Gastrocnemius medialis (tissue), 4 donors: Measurements from ENCODE around the gene NEMF. TPM values are rescaled to one million over a fixed set of nuclear protein-coding genes. Genes with fewer than 3 reads are reported as not detected.
A peak's percentile ranks its signal among the peaks of the same experiment; 100 is the strongest.

Experiments used
- ATAC-seq, 2 donors: fragments of 150-250 bp; one replicate each; pipeline ENCODE4 v1.9.1; 2016
- DNase-seq, 2 donors: peaks; one replicate each; pipeline ENCODE4 v3.0.0-alpha.2; 2019
- H3K27ac ChIP-seq, 4 donors: fragments of 200-600 bp; sonication (generic); 1 replicate in 1 of 4; 2 replicates in 3 of 4; pipeline ENCODE4 v1.5.1; 2016 to 2018; ENCODE audit warnings: mild to moderate bottlenecking in 2 of 4, moderate library complexity in 1 of 4
- H3K27me3 ChIP-seq, 3 donors: fragments of 200-600 bp; sonication (generic) in 2 of 3; 1 replicate in 1 of 3; 2 replicates in 2 of 3; pipeline versions ENCODE4 v1.5.1 to v1.6.0; 2016 to 2019; ENCODE audit warnings: mild to moderate bottlenecking in 1 of 3, moderate library complexity in 1 of 3
- H3K36me3 ChIP-seq, 2 donors: fragments of 200-600 bp; sonication (generic) in 1 of 2; one replicate each; pipeline ENCODE4 v1.5.1; 2017 to 2018
- H3K4me1 ChIP-seq, 2 donors: fragments of 200-600 bp; sonication (generic) in 1 of 2; one replicate each; pipeline ENCODE4 v1.5.1; 2016 to 2017; ENCODE audit warnings: mild to moderate bottlenecking in 2 of 2
- H3K4me3 ChIP-seq, 4 donors: fragments of 200-600 bp; sonication (generic) in 3 of 4; 1 replicate in 1 of 4; 2 replicates in 3 of 4; pipeline ENCODE4 v1.5.1; 2016 to 2019; ENCODE audit warnings: mild to moderate bottlenecking in 2 of 4
- H3K9me3 ChIP-seq, 3 donors: fragments of 200-600 bp; sonication (generic) in 2 of 3; 1 replicate in 1 of 3; 2 replicates in 2 of 3; pipeline ENCODE4 v1.5.1; 2016 to 2019
- POLR2A ChIP-seq, 2 donors: fragments of 450-650 bp; IDR thresholded peaks; one replicate each; pipeline ENCODE4 v1.6.1; 2017; ENCODE audit warnings: antibody characterized with exemption in 2 of 2, mild to moderate bottlenecking in 2 of 2, moderate library complexity in 2 of 2
- in situ Hi-C, 4 donors: fragments of 200-750 bp; cut with MboI; loops; one replicate each; pipeline versions ENCODE4 v1.15.0 to v1.8.0; 2017; ENCODE audit warnings: low sequenced_read_pairs in 4 of 4
- intact Hi-C: fragments of 100-400 bp; cut with DNase I; formaldehyde crosslinking; loops from one replicate; pipeline ENCODE4 v1.15.1; 2023; ENCODE audit warnings: low total_unique reads
- total RNA-seq, 4 donors: library from RNA; depleted of rRNA; stranded (reverse); fragments of >200 nt; gene quantifications; one replicate each; pipeline versions ENCODE4 v1.1.0 to v1.2.3, GENCODE V29; 2016
- TF ChIP-seq, protein P1 (sequence below), 5 experiments: fragments of 450-650 bp in 3 of 5; fragments of 200-600 bp in 2 of 5; sonication (generic) in 2 of 5; IDR thresholded peaks in 4 of 5; conservative IDR thresholded peaks in 1 of 5; 1 replicate in 4 of 5; 2 replicates in 1 of 5; pipeline ENCODE4 v1.5.1; 2016 to 2019; ENCODE audit warnings: antibody characterized with exemption in 5 of 5, mild to moderate bottlenecking in 3 of 5, moderate library complexity in 3 of 5

NEMF gene
- total RNA-seq, 4 donors from 2014 or later: 56.5 to 71.1 (median 65.2) TPM

DNA sequence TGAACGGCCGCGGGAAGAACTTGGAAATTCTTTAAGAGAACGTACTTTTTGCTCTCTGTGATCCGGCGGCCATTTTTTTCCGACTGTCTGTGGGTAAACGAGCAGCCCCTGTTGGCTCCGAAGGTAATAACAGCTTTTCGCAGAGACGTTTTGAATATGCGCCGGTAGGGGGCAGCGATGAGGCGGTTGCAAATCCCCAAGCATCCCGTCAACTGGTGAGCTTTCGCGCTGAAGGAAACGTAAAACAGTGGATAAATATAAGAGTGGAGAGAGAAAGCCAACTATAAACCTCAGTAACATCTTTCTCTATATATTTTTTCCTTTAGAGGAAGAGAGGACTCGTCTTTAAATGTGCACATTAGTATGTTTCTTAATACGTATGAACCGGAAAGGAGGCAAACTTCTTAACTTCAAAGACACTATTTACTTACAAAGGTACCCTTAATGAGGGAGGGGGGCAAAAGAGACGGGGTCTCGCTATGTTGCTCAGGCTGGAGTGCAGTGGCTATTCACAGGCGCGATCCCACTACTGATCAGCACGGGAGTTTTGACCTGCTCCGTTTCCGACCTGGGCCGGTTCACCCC, 9.6 kb upstream of the NEMF start:
- intact Hi-C loops: loop anchor here (2.0 to 10.0 kb wide), 5 partner anchors 139 to 913 kb away; partner anchors contain the start of genes DMAC2L, L2HGDH, MAP4K5 and SOS2
- ATAC-seq: peak; percentile 50 to 51

GRCh38 chr14:49861699-49862088, 9.1 kb upstream of the NEMF start:
- no peaks in the 10 kb centered on the region for H3K36me3 ChIP-seq
- in situ Hi-C loops: loop anchor here in 3 of 4 donors (10.0 to 25.0 kb wide), 5 partner anchors 143 to 676 kb away; partner anchors contain the start of genes MAP4K5 (in 2 of the 3), SOS2 (in 1 of the 3) and VCPKMT (in 1 of the 3)
- H3K4me3 ChIP-seq: peak overlapping the region; percentile 61 to 89 (median 76)
- TF ChIP-seq, protein P1, sequence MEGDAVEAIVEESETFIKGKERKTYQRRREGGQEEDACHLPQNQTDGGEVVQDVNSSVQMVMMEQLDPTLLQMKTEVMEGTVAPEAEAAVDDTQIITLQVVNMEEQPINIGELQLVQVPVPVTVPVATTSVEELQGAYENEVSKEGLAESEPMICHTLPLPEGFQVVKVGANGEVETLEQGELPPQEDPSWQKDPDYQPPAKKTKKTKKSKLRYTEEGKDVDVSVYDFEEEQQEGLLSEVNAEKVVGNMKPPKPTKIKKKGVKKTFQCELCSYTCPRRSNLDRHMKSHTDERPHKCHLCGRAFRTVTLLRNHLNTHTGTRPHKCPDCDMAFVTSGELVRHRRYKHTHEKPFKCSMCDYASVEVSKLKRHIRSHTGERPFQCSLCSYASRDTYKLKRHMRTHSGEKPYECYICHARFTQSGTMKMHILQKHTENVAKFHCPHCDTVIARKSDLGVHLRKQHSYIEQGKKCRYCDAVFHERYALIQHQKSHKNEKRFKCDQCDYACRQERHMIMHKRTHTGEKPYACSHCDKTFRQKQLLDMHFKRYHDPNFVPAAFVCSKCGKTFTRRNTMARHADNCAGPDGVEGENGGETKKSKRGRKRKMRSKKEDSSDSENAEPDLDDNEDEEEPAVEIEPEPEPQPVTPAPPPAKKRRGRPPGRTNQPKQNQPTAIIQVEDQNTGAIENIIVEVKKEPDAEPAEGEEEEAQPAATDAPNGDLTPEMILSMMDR (IDR thresholded peaks at IDR 0.05 in 4 of 5, conservative IDR thresholded peaks at IDR 0.05 in 1 of 5): no peak
- peak in 1 of 2 donors; percentile 29 for TF ChIP-seq POLR2A (IDR thresholded peaks at IDR 0.05)
- intact Hi-C loops: loop anchor here (2.0 to 10.0 kb wide), 5 partner anchors 139 to 913 kb away; partner anchors contain the start of genes DMAC2L, L2HGDH, MAP4K5 and SOS2
- no peaks in the 10 kb centered on the region for H3K27me3 ChIP-seq
- peak overlapping the region; percentile 91 to 99 (median 98) for H3K27ac ChIP-seq
- H3K9me3 ChIP-seq: no peaks in the 10 kb centered on the region
- ATAC-seq (peak; percentile 7 to 32), DNase-seq (peak; percentile 30 to 72)
- peaks cover 21 to 29% of the 10 kb centered on the region in 2 donors for H3K4me1 ChIP-seq

More for the DNA sequence above, 9.6 kb upstream of the NEMF start:
- H3K4me3 ChIP-seq: peak overlapping the region; percentile 61 to 89 (median 76)
- H3K4me1 ChIP-seq: peaks cover 21 to 26% of the 10 kb centered on the region in 2 donors
- no peaks in the 10 kb centered on the region for H3K27me3 ChIP-seq
- H3K27ac ChIP-seq: peak overlapping the region; percentile 91 to 99 (median 98)
- TF ChIP-seq, protein P1 (IDR thresholded peaks at IDR 0.05 in 4 of 5, conservative IDR thresholded peaks at IDR 0.05 in 1 of 5): peak; percentile 97 to 100 (median 100)
- no peak for TF ChIP-seq POLR2A (IDR thresholded peaks at IDR 0.05)
- in situ Hi-C loops: loop anchor here in 3 of 4 donors (10.0 to 25.0 kb wide), 5 partner anchors 143 to 675 kb away; partner anchors contain the start of genes MAP4K5 (in 2 of the 3), SOS2 (in 1 of the 3) and VCPKMT (in 1 of the 3)
- H3K9me3 ChIP-seq: no peaks in the 10 kb centered on the region
- H3K36me3 ChIP-seq: no peaks in the 10 kb centered on the region
- peak; percentile 69 to 82 for DNase-seq

- no peak for DNase-seq
- in situ Hi-C loops: loop anchor here in 3 of 4 donors (10.0 to 25.0 kb wide), 5 partner anchors 144 to 676 kb away; partner anchors contain the start of genes MAP4K5 (in 2 of the 3), SOS2 (in 1 of the 3) and VCPKMT (in 1 of the 3)
These were observed 8.6 kb upstream of the NEMF start for GRCh38 chr14:49860988-49861698.

GRCh38 chr14:49858383-49858782, 5.8 kb upstream of the NEMF start:
- no peak for ATAC-seq
- no peak for TF ChIP-seq POLR2A (IDR thresholded peaks at IDR 0.05)
- TF ChIP-seq, protein P1 (IDR thresholded peaks at IDR 0.05 in 4 of 5, conservative IDR thresholded peaks at IDR 0.05 in 1 of 5): no peak
- intact Hi-C loops: no loop called here

More at GRCh38 chr14:49860988-49861698, 8.6 kb upstream of the NEMF start:
- H3K4me3 ChIP-seq: peak overlapping the region; percentile 61 to 89 (median 76)
- intact Hi-C loops: loop anchor here (5.0 to 10.0 kb wide), 4 partner anchors 371 to 914 kb away; partner anchors contain the start of genes DMAC2L, L2HGDH, MAP4K5 and SOS2
- no peaks in the 10 kb centered on the region for H3K36me3 ChIP-seq
- ATAC-seq: no peak
- peak overlapping the region; percentile 91 to 99 (median 98) for H3K27ac ChIP-seq
- TF ChIP-seq, protein P1 (IDR thresholded peaks at IDR 0.05 in 4 of 5, conservative IDR thresholded peaks at IDR 0.05 in 1 of 5): no peak
- no peak for TF ChIP-seq POLR2A (IDR thresholded peaks at IDR 0.05)
- no peaks in the 10 kb centered on the region for H3K27me3 ChIP-seq
- H3K9me3 ChIP-seq: no peaks in the 10 kb centered on the region
- peaks cover 21 to 29% of the 10 kb centered on the region in 2 donors for H3K4me1 ChIP-seq

More at GRCh38 chr14:49858383-49858782, 5.8 kb upstream of the NEMF start:
- no peak for DNase-seq
- Histone ChIP-seq H3K36me3 (no peaks in the 10 kb centered on the region), H3K4me3 (no peak overlapping the region), H3K27ac (peak overlapping the region; percentile 83 to 90 (median 87)), H3K27me3 (no peaks in the 10 kb centered on the region), H3K9me3 (no peaks in the 10 kb centered on the region), H3K4me1 (peaks cover 15 to 19% of the 10 kb centered on the region in 2 donors)
- in situ Hi-C loops: loop anchor here in 2 of 4 donors (25.0 kb wide), 1 partner anchor 679 kb away; the partner anchor contains the start of gene MAP4K5 (in 2 of the 2)
